DMS53 (cell line): Measurements from ENCODE around the gene CLIP4.

ENCODE experiments used
- DNase-seq: peaks from one replicate; lab custom pipeline; 2025; lab: John Stamatoyannopoulos, UW

Gene CLIP4

DNA sequence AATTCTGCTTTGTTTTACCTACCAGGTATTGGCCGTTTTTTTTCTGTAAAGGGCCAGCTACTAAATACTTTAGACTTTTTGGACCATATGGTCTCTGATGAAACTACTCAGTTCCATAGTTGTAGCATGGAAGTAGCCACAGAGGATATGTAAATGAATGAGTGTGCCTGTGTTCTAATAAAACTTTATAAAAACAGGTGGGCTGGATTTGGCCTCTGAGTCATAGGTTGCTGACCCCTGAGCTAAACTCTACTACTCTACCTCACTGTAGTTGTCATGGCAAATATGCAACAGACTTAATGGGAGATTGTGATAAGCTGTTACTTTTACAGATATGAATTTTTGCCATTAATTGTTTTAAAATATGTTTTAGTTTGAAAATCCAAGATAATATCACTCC lies 19.7 kb downstream of the CLIP4 start:
- DNase-seq, result no peak

DNA sequence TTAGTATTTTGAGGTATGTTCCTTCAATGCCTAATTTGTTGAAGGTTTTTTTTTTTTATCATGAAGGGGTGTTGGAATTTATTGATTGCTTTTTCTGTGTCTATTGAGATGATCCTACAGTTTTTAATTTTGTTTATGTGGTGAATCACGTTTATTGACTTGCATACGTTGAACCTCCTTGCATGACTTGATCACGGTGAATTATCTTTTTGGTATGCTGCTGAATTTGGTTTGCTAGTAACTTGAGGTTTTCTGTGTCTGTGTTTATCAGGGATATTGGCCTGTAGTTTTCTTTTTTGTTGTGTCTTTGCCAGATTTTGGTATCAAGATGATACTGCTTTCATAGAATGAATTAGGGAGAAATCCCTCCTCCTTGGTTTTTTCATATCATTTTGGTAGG lies 23.9 kb downstream of the CLIP4 start:
- DNase-seq, result no peak

DNA sequence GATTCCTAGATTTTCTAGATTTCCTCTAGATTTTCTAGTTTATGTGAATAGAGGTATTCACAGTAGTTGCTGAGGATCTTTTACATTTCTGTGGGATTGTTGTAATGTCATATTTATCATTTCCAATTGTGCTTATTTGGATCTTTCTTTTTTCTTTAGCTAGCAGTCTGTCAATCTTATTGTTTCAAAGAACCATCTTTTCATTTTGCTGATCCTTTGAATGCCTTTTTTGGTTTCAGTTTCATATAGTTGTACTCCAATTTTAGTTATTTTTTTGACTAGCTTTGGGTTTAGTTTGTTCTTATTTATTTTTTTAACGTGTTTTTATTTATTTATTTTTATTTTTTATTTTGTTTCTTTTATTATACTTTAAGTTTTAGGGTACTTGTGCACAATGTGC lies 24.5 kb downstream of the CLIP4 start:
- DNase-seq, result no peak

DNA sequence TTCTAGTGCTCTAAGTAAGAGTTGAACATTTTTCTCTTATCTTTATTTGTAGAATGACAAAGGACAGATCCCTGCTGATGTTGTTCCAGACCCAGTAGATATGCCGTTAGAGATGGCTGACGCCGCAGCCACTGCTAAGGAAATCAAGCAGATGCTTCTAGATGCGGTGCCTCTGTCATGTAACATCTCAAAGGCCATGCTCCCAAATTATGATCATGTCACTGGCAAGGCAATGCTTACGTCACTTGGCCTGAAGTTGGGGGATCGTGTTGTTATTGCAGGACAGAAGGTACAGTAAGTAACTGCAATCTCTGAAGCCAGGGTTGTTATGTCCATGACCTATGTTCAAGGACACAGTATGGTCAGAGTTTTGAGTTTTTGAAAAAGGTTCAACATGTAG lies 28.4 kb downstream of the CLIP4 start:
- no peak for DNase-seq

DNA sequence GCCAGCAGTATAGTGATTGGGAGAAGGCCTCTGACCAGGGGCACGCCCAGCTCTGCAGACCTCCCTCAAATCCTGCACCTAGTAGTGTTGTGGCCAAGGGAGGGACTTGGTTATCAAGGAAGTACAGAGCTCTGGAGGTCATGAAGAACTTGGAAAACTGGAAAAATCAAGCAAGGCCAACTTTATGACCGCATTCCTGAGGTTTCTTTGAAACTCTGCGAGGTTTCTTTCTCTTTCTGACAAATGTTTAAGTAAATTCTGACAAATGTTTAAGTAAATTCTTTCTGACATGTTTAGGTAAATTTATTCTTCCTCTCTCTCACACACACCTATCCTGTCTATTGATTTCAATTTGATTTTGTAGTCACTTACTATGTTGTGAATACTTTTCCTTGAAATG lies 31.0 kb downstream of the CLIP4 start:
- DNase-seq, result no peak

DNA sequence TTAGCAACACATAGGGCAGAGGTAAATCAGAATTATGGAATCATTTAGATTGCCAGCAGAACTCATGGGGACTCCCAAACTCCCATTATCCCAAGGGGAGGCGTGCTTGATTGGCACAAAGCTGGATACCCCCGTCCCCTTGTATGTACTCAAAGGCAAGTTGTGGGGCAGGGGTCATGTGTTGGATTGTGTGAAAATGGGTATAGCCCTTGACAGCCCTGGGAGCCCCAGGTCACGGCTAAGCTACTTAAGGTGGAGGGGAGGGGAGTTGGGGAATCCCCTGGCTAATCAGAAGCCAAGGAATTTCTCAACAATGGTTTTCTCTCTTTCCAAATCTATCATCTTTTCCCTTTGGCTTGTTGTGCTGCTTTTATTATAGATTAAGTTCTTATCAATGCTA lies 32.7 kb downstream of the CLIP4 start:
- no peak for DNase-seq

DNA sequence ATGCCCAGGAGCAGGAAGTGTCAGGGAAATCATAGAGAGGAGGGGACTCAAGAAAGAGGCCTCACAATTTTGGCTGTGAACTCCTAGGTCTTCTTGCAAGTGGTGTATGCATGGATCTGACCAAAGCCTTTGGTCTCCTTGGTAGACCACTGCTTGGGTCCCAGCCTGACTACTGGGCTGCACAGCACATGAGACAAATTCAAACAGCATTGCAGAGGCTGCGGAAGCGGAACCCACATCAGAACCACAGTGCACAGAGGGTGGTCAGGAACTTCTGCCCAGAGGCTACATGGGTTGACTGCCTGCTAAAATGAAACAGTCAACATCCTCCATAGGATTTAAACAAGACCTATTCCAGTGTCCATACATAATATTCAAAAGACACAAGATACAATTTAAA lies 39.4 kb downstream of the CLIP4 start:
- no peak for DNase-seq

DNA sequence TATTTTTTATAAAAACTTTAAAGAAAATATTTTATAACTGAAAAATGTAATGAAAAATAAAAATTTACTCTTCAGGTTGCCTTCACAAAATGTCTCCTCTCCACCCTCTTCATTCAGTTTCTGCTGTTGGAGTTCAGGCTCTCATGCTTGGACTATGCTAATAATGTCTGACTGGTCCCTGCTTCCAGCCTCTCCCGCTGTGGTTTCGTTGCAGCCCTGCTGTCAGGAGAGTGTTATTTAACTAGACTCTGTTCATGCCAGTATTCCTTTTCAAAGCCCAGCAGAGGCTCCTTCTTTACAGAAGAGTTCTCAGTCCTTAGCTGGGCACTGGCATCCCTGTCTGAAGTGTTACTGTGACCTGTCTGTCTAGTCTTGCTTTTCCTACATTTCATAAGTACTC lies 40.4 kb downstream of the CLIP4 start:
- DNase-seq, result no peak

DNA sequence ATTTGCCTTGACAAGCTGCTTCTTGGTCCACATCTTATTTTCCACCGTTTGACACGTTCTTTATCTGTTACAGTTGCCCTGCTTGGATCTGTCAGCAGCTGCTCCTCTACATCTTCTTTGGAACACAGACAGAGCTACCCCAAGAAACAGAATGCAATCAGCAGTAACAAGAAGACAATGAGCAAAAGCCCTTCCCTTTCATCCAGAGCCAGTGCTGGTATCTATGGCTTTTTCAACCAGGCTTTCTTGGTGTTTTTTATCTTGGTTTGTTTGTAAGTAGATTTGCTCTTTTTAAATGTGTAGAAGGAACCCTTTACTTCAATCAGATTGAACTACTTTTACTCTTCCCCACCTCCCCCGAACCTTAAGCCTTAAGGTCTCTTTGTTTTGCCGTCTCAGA lies 41.9 kb downstream of the CLIP4 start:
- no peak for DNase-seq

DNA sequence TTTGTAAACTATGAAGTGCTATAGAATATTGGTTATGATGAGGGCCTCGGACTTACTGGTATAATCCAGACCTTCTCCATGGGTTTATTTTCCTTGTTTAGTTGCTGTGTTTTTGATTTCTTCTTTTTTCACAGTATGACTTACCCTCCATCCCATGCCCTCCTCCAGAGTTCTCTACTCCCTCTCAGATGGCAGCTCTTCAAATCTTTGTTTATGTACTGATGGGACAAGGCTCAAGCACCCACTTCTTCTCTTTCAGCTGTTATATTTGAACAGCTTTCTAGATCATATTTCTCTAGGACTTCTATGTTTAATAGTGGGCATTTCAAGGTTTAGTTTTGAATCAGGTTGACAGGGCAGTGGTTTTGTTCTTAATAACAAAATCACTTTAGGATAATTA lies 43.9 kb downstream of the CLIP4 start:
- DNase-seq, result peak; percentile 67

DNA sequence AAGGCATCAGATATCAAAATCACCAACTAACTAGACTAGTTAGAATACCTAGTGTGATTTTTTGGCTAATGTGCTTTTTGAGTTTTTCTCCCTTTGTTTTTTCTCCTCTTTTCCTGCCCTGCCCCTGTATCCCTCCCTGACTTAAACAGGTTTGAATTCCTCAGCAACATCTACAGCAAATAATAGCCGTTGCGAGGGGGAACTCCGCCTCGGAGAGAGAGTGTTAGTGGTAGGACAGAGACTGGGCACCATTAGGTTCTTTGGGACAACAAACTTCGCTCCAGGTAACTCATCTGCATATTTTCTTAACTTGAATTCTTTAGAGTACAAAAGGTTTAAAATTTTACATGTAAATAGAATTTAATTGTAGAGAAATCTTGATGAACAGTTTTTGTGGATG lies 45.0 kb downstream of the CLIP4 start:
- DNase-seq, result no peak

DNA sequence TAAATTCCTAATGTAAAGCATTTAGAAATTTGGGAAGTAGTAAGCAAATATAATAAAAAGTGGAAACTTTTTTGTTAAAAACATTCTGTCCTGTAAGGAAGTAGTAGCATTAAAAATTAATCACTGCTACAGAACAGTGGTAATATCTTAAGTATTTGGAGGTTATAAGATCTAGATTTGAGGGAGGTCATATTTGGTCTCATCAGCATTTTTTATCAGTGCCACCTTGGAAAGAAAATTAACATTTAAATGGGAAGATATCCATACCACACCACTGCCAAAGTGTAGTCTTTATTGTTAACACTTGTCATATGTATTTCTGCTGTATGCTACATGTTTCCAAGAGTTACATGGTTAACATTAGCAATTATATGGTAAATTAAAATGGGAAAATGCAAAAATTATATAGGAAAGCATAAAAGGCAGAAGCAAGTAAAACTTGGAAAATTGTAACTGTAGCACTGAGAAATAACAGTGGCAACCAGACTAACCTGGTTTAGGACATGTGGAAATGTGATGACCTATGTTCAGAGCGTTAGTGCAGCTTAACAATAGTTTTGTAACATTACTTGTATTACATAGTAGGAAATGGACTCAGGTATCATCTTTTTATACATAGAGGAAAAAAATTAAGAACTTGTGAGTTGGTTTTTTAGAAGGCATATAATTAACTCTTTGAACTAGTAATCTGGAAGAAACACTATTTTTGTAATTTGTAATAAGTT lies 47.2 kb downstream of the CLIP4 start:
- DNase-seq, result no peak

DNA sequence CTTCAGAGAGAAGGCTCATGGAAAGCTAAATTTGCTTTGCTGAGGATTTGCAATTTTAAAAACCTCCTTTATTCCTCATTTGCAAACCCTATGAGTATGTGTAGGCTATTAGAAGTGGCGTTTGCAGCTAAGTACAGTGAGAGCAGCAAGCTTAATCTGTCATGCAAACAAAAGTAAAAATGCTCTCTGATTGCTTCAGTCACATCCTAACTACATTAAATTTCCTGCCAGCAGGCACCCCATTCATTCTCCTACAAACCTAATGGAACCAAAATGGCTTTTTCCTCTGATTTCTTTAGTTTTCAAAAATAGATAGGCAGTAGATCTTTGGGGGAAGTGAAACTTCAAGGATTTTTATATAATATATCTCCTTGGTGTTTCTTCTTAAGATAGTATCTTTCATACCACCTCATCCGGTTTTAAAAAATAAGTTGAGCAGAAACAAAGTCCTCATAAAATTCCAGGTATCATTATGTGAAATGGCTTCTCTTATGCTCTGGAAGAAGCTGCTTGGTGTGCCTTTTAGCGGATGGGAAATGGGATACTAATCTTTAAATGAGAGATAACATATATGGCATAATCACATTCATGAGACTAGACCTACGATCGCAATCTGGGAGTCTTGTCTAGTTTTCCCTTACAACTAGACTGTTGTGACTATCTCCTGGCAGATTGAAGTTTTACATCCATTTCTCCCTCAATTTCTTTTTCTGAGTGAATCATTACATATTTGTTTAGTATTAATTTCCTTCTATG lies 49.1 kb downstream of the CLIP4 start:
- DNase-seq, result no peak

DNA sequence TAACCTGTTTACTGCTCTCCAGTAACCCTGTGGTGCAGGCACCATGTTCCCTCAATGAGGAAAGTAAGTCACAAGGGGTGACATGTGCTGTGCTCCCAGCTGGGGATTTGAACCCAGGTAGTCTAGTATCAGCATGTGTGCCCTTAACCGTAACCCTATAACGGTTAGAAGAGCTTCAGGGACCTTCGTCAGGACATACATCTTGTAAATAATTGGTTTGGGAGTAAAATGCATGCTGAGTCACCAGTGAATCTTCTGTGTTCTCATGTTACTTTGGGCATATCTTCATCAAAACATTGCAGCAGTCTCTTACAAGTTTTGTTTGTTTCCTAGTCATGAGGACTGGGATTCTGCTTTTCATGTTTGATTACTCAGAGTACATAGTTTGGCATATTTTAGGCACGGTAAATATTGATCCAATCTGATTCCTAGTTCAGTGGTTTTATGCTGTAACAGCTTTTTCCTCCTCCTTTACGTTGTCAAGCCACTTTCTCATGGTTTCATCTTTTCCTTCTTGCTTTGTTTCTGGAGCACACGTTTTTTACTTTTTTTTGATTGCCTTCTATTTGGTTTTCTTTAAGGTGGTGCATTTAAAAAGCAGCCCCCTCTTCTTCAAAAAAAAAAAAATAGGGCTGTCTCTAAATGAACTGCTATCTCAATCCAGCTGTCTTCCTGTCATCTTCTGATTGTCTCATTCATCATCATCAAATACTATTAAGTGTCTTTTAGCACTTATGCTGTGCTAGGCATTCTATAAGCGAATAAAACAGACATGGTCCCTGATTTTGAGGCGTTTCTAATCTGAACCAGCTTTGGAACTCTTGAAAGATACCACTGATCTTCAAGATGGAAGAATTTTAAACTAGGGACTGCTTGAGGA lies 50.4 kb downstream of the CLIP4 start:
- DNase-seq, result peak; percentile 70

DNA sequence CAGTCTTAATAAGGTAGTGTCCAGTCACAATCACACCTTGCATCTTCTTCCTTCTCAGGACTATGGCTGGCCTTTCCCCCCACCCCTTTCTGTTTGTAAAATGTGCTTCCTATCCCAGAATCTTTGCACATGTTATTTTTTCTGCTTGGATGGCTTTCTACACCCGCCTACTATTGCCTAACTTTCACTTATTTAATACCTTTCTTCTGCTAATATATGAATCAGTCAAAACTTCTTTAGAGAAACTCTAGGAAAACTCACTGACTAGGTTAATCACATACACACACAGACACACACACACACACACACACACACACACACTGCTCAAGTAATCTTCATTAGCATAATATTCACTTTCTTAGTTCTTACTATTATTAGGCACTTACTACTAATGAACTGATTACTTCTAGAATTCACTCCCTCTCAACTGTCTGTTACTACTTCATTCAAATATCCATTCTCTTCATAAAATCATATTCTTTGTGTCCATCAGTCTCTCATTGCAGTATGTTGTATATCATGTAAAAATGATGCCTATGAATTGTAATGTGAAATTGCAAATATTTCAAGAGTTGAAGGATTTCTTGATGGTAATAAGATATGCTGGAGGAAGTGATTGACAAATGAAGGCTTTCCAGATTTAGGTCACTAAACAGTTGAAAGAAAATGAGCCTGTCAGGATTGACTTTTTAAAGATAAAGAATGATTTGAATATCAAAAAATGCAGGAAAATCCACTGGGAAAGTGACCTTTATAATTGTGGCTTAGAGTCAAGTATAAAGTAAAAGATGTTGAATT lies 51.2 kb downstream of the CLIP4 start:
- DNase-seq, result no peak

DNA sequence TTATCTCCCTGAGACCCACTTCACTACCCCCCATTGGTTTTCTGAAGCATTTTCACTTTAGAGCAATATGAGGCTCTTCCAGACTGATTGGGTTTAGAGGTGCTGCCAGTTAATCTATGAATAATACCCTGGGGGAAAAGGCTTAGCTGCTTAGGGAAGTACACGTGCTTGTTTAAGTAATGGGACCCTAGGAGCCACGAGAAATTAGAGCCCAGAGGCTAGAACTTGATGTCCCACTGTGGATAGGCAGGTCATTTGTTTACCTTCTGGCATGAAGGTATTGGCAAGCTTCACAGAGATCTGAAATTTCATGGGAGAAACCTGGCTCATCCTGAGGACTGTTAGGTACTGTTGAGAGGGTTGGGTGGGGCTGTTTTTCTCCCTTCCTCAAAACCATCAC lies 59.7 kb downstream of the CLIP4 start:
- no peak for DNase-seq

DNA sequence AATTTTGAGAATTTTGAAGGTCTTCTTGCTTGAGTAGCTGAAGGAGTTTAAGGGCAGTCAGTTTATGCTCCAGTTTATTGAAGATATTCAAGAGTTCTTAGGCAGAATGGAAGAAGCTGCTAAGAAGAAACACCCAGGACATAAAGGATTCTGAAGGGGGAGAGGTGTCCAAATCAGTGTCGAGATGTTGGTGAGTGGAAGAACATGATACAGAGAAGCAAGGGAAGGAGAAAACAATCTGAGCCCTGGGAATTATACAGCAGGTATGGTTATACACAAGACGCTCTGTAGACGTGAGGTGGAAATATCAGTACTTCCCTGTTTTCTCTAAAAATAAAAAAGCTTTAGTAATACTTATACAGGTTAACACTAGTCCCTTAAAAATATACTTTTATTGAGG lies 60.1 kb downstream of the CLIP4 start:
- DNase-seq, result no peak

DNA sequence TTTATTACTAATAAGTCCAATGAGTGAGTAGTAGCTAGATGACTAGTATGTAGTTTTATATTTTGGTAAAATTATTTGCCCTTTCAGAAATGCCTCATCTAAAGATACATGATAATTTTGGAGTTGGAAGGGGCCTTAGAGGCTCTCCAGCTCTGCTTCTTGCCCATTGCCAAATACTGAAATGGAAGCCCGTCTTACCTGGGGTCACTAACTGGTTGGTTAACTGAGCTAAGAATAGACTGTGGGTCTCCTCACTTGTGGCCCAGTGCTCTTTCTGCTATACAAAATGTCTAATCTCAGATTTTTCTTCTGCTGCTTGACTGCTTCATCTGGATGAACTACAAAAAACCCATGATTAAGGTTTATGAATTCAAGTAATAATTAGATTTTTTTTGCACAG lies 67.1 kb downstream of the CLIP4 start:
- DNase-seq, result no peak

DNA sequence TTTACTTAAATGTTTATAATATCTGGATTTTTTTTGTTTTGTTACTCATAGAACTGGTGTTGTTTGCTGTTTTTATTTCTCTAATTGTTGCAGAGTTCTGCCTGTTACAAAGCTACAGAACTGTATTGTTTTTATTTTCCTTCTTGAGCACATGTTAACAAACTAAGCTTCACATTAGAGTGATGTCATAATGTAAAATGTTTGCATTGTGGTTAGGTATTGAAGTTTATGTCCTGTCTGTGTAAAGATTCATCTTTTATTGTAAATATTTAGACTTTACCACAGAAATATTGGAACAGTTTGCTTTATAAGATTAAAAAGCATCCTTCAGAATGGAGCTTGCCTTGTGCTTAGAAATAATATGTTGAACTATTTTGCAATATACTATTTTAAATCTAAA lies 67.7 kb downstream of the CLIP4 start:
- DNase-seq, result peak; percentile 43

DNA sequence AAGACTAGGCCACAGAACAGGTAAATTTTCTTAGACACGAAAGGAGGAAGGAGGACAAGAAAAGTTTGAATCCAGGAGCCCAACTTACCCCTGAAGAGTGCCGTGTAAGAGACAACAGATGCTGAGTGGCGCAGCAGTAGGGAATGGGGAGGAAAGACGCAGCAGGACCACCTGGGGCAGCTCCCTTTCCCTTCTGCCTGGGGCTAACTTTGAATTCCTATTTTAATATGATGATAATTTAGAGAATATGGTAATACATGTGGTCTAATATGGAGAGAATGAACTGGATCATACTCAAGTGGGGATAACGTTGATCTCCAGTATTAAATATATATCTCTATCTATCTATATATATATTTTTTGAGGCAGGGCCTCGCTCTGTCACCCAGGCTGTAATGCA lies 69.3 kb downstream of the CLIP4 start:
- DNase-seq, result no peak

DNA sequence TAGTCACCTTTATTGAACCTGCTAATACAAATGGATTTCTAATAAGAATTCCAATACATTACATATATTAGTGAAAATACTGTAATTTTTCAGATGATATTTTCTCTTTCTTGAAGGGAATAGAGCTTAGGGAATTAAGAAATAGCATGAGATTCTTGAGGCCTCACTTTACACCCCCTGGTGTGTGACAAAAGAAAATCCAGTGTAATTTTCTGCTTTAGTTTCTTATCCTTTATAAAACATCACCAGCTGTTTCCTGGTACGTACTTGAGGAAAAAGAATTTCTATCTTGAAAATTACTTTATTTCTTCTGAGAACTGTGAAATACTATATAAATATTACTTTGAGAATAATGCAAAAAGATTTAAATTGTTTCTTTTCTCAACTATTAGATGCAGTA lies 71.6 kb downstream of the CLIP4 start:
- DNase-seq, result no peak

DNA sequence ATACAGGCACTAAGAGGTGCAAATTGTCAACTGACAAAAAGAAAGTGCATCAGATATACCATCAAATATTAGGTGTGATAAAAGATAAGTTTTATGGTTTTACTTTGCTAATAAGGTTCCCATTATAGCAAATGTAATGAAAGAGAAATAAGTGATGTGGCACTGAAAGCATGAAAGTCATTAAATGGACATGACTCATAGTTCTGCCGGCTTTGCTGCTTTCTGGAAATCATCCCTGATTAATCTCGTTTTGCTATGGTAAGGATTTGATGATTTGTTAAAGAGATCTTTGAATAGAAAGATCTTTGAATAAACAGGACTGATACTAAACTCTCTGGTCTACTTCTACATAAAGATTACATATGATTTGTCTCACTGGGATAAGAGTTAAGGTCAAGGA lies 72.7 kb downstream of the CLIP4 start:
- DNase-seq, result no peak
